GM12891 (cell line): ENCODE data around the gene METTL14.

Experiments used
- POLR2A ChIP-seq: IDR thresholded peaks from 2 replicates; pipeline ENCODE4 v1.6.1; 2011; ENCODE audit warnings: low read depth, low read length, control low read depth
- POLR2AphosphoS5 ChIP-seq: IDR thresholded peaks from 2 replicates; pipeline ENCODE4 v1.6.1; 2011; ENCODE audit warnings: low read depth, low read length, control low read depth
- POU2F2 ChIP-seq: IDR thresholded peaks from 2 replicates; pipeline ENCODE4 v1.6.1; 2011; ENCODE audit warnings: low read depth, mild to moderate bottlenecking, control low read depth, low read length, moderate library complexity
- SPI1 ChIP-seq: IDR thresholded peaks from 2 replicates; pipeline ENCODE4 v1.6.1; 2011; ENCODE audit warnings: low read depth, low read length, control low read depth
- TAF1 ChIP-seq: IDR thresholded peaks from 2 replicates; pipeline ENCODE4 v1.6.1; 2011; ENCODE audit warnings: low read depth, low read length, control low read depth

GRCh38 chr4:118738090-118738489 is 52.9 kb downstream of the METTL14 start:
- TF ChIP-seq POLR2A (no peak), TAF1 (no peak), SPI1 (no peak), POLR2AphosphoS5 (no peak), POU2F2 (no peak)
